Measurements from ENCODE around the gene JUNB. TPM values are rescaled to one million over a fixed set of nuclear protein-coding genes. Genes with fewer than 3 reads are reported as not detected.

Gene JUNB
- total RNA-seq, 3 donors from 2014 or later, result 108 to 581 (median 320) TPM

- DNase-seq (ENCODE audit: low spot score in 2 of 2), result no peak
- no peak overlapping the region for H3K4me3 ChIP-seq
- TF ChIP-seq POLR2A (IDR thresholded peaks at IDR 0.05), result no peak
- no peak for TF ChIP-seq POLR2AphosphoS5 (IDR thresholded peaks at IDR 0.05)
- no peak for TF ChIP-seq CTCF (IDR thresholded peaks at IDR 0.05)
- intact Hi-C loops (cut with DNase I; ENCODE audit: low total_unique reads), result loop anchor here (5.0 to 10.0 kb wide), 2 partner anchors 40 to 78 kb away; partner anchors contain the start of gene RNASEH2A
- no peaks in the 10 kb centered on the region for H3K9me3 ChIP-seq
- no peaks in the 10 kb centered on the region for H3K36me3 ChIP-seq
- no peak overlapping the region for H3K27ac ChIP-seq
- no peaks in the 10 kb centered on the region for H3K27me3 ChIP-seq
- no peaks in the 10 kb centered on the region for H3K4me1 ChIP-seq
Measured at GRCh38 chr19:12767150-12767549, 24.1 kb upstream of the JUNB start.

GRCh38 chr19:12767666-12768065 is 23.6 kb upstream of the JUNB start:
- intact Hi-C loops (cut with DNase I; ENCODE audit: low total_unique reads), result loop anchor here (5.0 to 10.0 kb wide), 2 partner anchors 40 to 77 kb away; partner anchors contain the start of gene RNASEH2A
- Histone ChIP-seq H3K4me1 (no peaks in the 10 kb centered on the region), H3K4me3 (no peak overlapping the region), H3K36me3 (no peaks in the 10 kb centered on the region), H3K27ac (no peak overlapping the region), H3K9me3 (no peaks in the 10 kb centered on the region), H3K27me3 (no peaks in the 10 kb centered on the region)
- TF ChIP-seq CTCF (IDR thresholded peaks at IDR 0.05) (no peak), POLR2A (IDR thresholded peaks at IDR 0.05) (no peak), POLR2AphosphoS5 (IDR thresholded peaks at IDR 0.05) (no peak)
- no peak for DNase-seq (ENCODE audit: low spot score in 2 of 2)

- no peaks in the 10 kb centered on the region for H3K27me3 ChIP-seq
- no peak for TF ChIP-seq CTCF (IDR thresholded peaks at IDR 0.05)
- no peak for TF ChIP-seq POLR2AphosphoS5 (IDR thresholded peaks at IDR 0.05)
- TF ChIP-seq POLR2A (IDR thresholded peaks at IDR 0.05), result no peak
- no peak overlapping the region for H3K4me3 ChIP-seq
- no peaks in the 10 kb centered on the region for H3K4me1 ChIP-seq
- intact Hi-C loops (cut with DNase I; ENCODE audit: low total_unique reads), result loop anchor here (5.0 to 10.0 kb wide), 2 partner anchors 38 to 75 kb away; partner anchors contain the start of gene RNASEH2A
- H3K27ac ChIP-seq, result no peak overlapping the region
- no peak for DNase-seq (ENCODE audit: low spot score in 2 of 2)
- no peaks in the 10 kb centered on the region for H3K9me3 ChIP-seq
- H3K36me3 ChIP-seq, result no peaks in the 10 kb centered on the region
Measured at GRCh38 chr19:12769689-12770088, 21.6 kb upstream of the JUNB start.

GRCh38 chr19:12770922-12771321 is 20.4 kb upstream of the JUNB start:
- Histone ChIP-seq H3K36me3 (no peaks in the 10 kb centered on the region), H3K4me3 (no peak overlapping the region), H3K27me3 (no peaks in the 10 kb centered on the region), H3K4me1 (no peaks in the 10 kb centered on the region), H3K9me3 (no peaks in the 10 kb centered on the region), H3K27ac (no peak overlapping the region)
- intact Hi-C loops (cut with DNase I; ENCODE audit: low total_unique reads), result no loop called here
- no peak for TF ChIP-seq CTCF (IDR thresholded peaks at IDR 0.05)
- no peak for TF ChIP-seq POLR2AphosphoS5 (IDR thresholded peaks at IDR 0.05)
- TF ChIP-seq POLR2A (IDR thresholded peaks at IDR 0.05), result no peak
- no peak for DNase-seq (ENCODE audit: low spot score in 2 of 2)

DNA sequence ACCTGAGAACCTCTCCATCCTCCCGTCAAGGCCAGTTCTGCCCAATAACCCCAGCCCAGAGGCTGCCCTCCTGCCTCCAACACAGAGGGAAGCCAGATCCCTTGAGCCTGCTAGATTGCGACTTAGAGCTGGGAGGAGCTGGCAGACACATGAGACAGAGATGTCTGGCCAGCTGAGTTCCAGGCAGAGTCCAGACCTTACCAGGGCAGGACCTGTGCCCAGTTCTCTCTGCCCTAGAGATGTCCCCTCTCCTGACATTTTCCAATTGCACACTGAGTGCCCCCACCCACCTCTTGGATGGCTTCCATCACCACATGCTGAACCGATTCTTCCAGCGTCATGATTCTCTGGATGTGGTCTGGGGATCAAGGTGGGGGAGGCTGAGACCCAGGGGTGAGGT is 19.0 kb upstream of the JUNB start:
- TF ChIP-seq POLR2A (IDR thresholded peaks at IDR 0.05), result no peak
- TF ChIP-seq CTCF (IDR thresholded peaks at IDR 0.05), result no peak
- TF ChIP-seq POLR2AphosphoS5 (IDR thresholded peaks at IDR 0.05), result no peak
- Histone ChIP-seq H3K4me1 (no peaks in the 10 kb centered on the region), H3K9me3 (no peaks in the 10 kb centered on the region), H3K4me3 (no peak overlapping the region), H3K27me3 (no peaks in the 10 kb centered on the region), H3K27ac (no peak overlapping the region), H3K36me3 (no peaks in the 10 kb centered on the region)
- DNase-seq (ENCODE audit: low spot score in 2 of 2), result no peak
- intact Hi-C loops (cut with DNase I; ENCODE audit: low total_unique reads), result no loop called here

Data from breast epithelium (tissue), 4 donors.